ENCODE data around the gene KRTAP10-7. TPM values are rescaled to one million over a fixed set of nuclear protein-coding genes. Genes with fewer than 3 reads are reported as not detected.
"Not testable (repeated sequence)": the region's sequence is repeated elsewhere in the genome, so short reads cannot be mapped to it uniquely, and the experiment has no call there.

The KRTAP10-7 gene
- total RNA-seq, 1 donor from 2014 or later, result not detected

- no peak for DNase-seq (ENCODE audit: extremely low read depth, low read depth, low spot score)
Observed at GRCh38 chr21:44628707-44629391, 28.5 kb downstream of the KRTAP10-7 start.

- DNase-seq (ENCODE audit: extremely low read depth, low read depth, low spot score), result no peak
Observed at GRCh38 chr21:44630440-44630839, 30.0 kb downstream of the KRTAP10-7 start.

- no peak for DNase-seq (ENCODE audit: extremely low read depth, low read depth, low spot score)
Observed at GRCh38 chr21:44632067-44632466, 31.7 kb downstream of the KRTAP10-7 start.

GRCh38 chr21:44636209-44637017 lies 36.0 kb downstream of the KRTAP10-7 start:
- no peak for DNase-seq (ENCODE audit: extremely low read depth, low read depth, low spot score)

- DNase-seq (ENCODE audit: extremely low read depth, low read depth, low spot score), result no peak
Observed at GRCh38 chr21:44637018-44637850, 36.8 kb downstream of the KRTAP10-7 start, which contains the start of gene KRTAP10-10. TSS of gene KRTAP10-10 (plus strand) at chr21:44637356. CDS start at chr21:44637418, 62 bp downstream.

- DNase-seq (ENCODE audit: extremely low read depth, low read depth, low spot score), result not testable (repeated sequence)
Observed at GRCh38 chr21:44637851-44638348, 37.5 kb downstream of the KRTAP10-7 start.

GRCh38 chr21:44638506-44639330 lies 38.3 kb downstream of the KRTAP10-7 start:
- DNase-seq (ENCODE audit: extremely low read depth, low read depth, low spot score), result not testable (repeated sequence)

GRCh38 chr21:44639331-44639655 lies 38.9 kb downstream of the KRTAP10-7 start:
- DNase-seq (ENCODE audit: extremely low read depth, low read depth, low spot score), result no peak

- DNase-seq (ENCODE audit: extremely low read depth, low read depth, low spot score), result no peak
Observed at GRCh38 chr21:44640761-44641160, 40.4 kb downstream of the KRTAP10-7 start.

GRCh38 chr21:44643741-44644310 lies 43.4 kb downstream of the KRTAP10-7 start:
- no peak for DNase-seq (ENCODE audit: extremely low read depth, low read depth, low spot score)

- no peak for DNase-seq (ENCODE audit: extremely low read depth, low read depth, low spot score)
Observed at GRCh38 chr21:44644878-44645277, 44.5 kb downstream of the KRTAP10-7 start.

- DNase-seq (ENCODE audit: extremely low read depth, low read depth, low spot score), result not testable (repeated sequence)
Observed at GRCh38 chr21:44646366-44647221, 46.2 kb downstream of the KRTAP10-7 start, which contains the start of gene KRTAP10-11. TSS of gene KRTAP10-11 (plus strand) at chr21:44646414. CDS start at chr21:44646459, 45 bp downstream.

- no peak for DNase-seq (ENCODE audit: extremely low read depth, low read depth, low spot score)
Observed at GRCh38 chr21:44647222-44647552, 46.8 kb downstream of the KRTAP10-7 start.

- no peak for DNase-seq (ENCODE audit: extremely low read depth, low read depth, low spot score)
Observed at GRCh38 chr21:44648557-44649311, 48.3 kb downstream of the KRTAP10-7 start.

- no peak for DNase-seq (ENCODE audit: extremely low read depth, low read depth, low spot score)
Observed at GRCh38 chr21:44649521-44650100, 49.2 kb downstream of the KRTAP10-7 start.

GRCh38 chr21:44650265-44650972 lies 50.0 kb downstream of the KRTAP10-7 start:
- no peak for DNase-seq (ENCODE audit: extremely low read depth, low read depth, low spot score)
